Cardiac fibroblast (primary cell): ENCODE measurements around the gene GALNT17.

ENCODE experiments used
- DNase-seq, 2 donors: peaks; one replicate each; pipeline versions ENCODE4 v3.0.0 to v3.0.0-alpha.2; 2010; ENCODE audit warnings: low read depth in 2 of 2
- H3K4me3 ChIP-seq, 2 donors: replicated peaks in 1 of 2; 1 replicate in 1 of 2; 2 replicates in 1 of 2; pipeline ENCODE4 v1.5.1; 2011; ENCODE audit warnings: low read depth in 2 of 2, low read length in 2 of 2, mild to moderate bottlenecking in 2 of 2, moderate library complexity in 1 of 2
- CTCF ChIP-seq: IDR thresholded peaks from one replicate; pipeline ENCODE4 v1.5.1; 2011; ENCODE audit warnings: low read depth, mild to moderate bottlenecking, low read length, inconsistent platforms

The GALNT17 gene

GRCh38 chr7:71661671-71662224, 529.8 kb downstream of the GALNT17 start:
- no peak for DNase-seq
- no peak overlapping the region for H3K4me3 ChIP-seq
- no peak for TF ChIP-seq CTCF

- no peak for TF ChIP-seq CTCF
- no peak overlapping the region for H3K4me3 ChIP-seq
- no peak for DNase-seq
Observed at GRCh38 chr7:71665716-71666115, 533.8 kb downstream of the GALNT17 start.

GRCh38 chr7:71668572-71668971, 536.6 kb downstream of the GALNT17 start:
- no peak overlapping the region for H3K4me3 ChIP-seq
- DNase-seq = no peak
- no peak for TF ChIP-seq CTCF

- H3K4me3 ChIP-seq = no peak overlapping the region
- no peak for TF ChIP-seq CTCF
- no peak for DNase-seq
Observed at GRCh38 chr7:71679480-71679879, 547.5 kb downstream of the GALNT17 start.

- DNase-seq = no peak
- TF ChIP-seq CTCF = no peak
- no peak overlapping the region for H3K4me3 ChIP-seq
Observed at GRCh38 chr7:71682181-71682580, 550.2 kb downstream of the GALNT17 start.

GRCh38 chr7:71682841-71683781, 551.2 kb downstream of the GALNT17 start:
- no peak overlapping the region for H3K4me3 ChIP-seq
- DNase-seq = no peak
- no peak for TF ChIP-seq CTCF

- no peak for DNase-seq
- no peak overlapping the region for H3K4me3 ChIP-seq
- no peak for TF ChIP-seq CTCF
Observed at GRCh38 chr7:71687286-71687685, 555.3 kb downstream of the GALNT17 start.
